ENCODE results near the gene ERVFRD-1.

The ERVFRD-1 gene

DNA sequence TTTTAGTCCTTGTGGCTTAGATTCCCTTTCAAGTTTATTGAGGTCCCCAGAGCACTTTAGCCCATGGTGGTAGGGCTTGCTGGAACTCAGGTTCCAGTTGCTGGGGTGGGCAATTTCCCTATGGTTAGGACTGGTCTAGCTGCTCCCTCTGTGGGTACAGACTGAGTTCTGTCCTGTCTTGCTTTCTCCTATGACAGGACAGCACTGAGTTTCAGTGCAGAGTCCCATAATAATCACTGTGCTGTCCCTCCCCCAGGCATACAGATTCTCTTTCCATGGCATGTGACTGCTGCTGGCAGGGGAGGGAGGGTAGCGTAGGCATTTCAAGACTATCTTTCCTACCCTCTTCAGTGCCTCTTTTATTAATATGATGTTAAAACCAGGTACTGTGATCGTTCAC, 17.1 kb upstream of the ERVFRD-1 start:
- ChIA-PET CTCF (interaction anchor here (0.9 kb wide), 2 partner anchors 28 to 177 kb away, joined by 3 to 4 read pairs; no protein-coding TSS in a partner anchor), POLR2A (no interaction called here)
- Histone ChIP-seq H3K9me3 (ENCODE audit: control insufficient read depth, insufficient read depth, low read depth, low read length) (no peaks in the 10 kb centered on the region), H3K27ac (ENCODE audit: extremely low read depth, low read depth, low read length) (no peak overlapping the region), H3K4me1 (ENCODE audit: control insufficient read depth, insufficient read depth, low read length) (no peaks in the 10 kb centered on the region), H3K4me3 (ENCODE audit: low read depth, low read length) (no peak overlapping the region), H3K36me3 (ENCODE audit: control insufficient read depth in 2 of 2, insufficient read depth in 1 of 2, low read length in 2 of 2) (peaks cover 0 to 5% of the 10 kb centered on the region in 2 experiments; a peak in 2 of 3 replicates)
- TF ChIP-seq, protein P1, sequence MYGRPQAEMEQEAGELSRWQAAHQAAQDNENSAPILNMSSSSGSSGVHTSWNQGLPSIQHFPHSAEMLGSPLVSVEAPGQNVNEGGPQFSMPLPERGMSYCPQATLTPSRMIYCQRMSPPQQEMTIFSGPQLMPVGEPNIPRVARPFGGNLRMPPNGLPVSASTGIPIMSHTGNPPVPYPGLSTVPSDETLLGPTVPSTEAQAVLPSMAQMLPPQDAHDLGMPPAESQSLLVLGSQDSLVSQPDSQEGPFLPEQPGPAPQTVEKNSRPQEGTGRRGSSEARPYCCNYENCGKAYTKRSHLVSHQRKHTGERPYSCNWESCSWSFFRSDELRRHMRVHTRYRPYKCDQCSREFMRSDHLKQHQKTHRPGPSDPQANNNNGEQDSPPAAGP (tag by site-specific recombination; IDR thresholded peaks at IDR 0.05), result no peak
- TF ChIP-seq ZNF112 (tag by site-specific recombination; IDR thresholded peaks at IDR 0.05), result no peak
- TF ChIP-seq TRIM28 (IDR thresholded peaks at IDR 0.05; ENCODE audit: borderline replicate concordance, low read length), result no peak
- no peak for TF ChIP-seq KLF8 (tag by site-specific recombination; IDR thresholded peaks at IDR 0.05)
- TF ChIP-seq ZFP37 (tag by site-specific recombination; IDR thresholded peaks at IDR 0.05), result no peak
- TF ChIP-seq, protein P2, sequence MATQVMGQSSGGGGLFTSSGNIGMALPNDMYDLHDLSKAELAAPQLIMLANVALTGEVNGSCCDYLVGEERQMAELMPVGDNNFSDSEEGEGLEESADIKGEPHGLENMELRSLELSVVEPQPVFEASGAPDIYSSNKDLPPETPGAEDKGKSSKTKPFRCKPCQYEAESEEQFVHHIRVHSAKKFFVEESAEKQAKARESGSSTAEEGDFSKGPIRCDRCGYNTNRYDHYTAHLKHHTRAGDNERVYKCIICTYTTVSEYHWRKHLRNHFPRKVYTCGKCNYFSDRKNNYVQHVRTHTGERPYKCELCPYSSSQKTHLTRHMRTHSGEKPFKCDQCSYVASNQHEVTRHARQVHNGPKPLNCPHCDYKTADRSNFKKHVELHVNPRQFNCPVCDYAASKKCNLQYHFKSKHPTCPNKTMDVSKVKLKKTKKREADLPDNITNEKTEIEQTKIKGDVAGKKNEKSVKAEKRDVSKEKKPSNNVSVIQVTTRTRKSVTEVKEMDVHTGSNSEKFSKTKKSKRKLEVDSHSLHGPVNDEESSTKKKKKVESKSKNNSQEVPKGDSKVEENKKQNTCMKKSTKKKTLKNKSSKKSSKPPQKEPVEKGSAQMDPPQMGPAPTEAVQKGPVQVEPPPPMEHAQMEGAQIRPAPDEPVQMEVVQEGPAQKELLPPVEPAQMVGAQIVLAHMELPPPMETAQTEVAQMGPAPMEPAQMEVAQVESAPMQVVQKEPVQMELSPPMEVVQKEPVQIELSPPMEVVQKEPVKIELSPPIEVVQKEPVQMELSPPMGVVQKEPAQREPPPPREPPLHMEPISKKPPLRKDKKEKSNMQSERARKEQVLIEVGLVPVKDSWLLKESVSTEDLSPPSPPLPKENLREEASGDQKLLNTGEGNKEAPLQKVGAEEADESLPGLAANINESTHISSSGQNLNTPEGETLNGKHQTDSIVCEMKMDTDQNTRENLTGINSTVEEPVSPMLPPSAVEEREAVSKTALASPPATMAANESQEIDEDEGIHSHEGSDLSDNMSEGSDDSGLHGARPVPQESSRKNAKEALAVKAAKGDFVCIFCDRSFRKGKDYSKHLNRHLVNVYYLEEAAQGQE (tag by site-specific recombination; IDR thresholded peaks at IDR 0.05), result no peak
- TF ChIP-seq ZNF596 (tag by site-specific recombination; IDR thresholded peaks at IDR 0.05), result no peak
- TF ChIP-seq, protein P3, sequence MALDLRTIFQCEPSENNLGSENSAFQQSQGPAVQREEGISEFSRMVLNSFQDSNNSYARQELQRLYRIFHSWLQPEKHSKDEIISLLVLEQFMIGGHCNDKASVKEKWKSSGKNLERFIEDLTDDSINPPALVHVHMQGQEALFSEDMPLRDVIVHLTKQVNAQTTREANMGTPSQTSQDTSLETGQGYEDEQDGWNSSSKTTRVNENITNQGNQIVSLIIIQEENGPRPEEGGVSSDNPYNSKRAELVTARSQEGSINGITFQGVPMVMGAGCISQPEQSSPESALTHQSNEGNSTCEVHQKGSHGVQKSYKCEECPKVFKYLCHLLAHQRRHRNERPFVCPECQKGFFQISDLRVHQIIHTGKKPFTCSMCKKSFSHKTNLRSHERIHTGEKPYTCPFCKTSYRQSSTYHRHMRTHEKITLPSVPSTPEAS (tag by site-specific recombination; IDR thresholded peaks at IDR 0.05), result no peak

DNA sequence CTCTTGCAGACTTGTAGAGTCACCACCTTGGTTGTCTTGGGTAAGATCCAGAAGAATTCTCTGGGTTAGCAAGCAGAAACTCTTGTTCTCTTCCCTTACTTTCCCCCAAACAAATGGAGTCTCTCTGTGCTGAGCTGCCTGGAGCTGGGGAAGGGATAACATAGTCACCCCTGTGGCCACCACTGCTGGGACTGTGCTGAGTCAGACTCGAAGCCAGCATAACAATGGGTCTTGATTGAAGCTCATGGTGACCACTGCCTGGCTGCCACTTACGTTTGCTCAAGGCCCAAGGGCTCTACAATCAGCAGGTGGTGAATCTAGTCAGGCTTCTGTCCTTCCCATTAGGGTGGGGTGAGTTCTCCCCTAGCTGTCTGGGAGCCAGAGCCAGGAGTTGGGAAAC, 15.4 kb upstream of the ERVFRD-1 start:
- TF ChIP-seq ZNF791 (tag by site-specific recombination; IDR thresholded peaks at IDR 0.05), result no peak
- TF ChIP-seq, protein P4, sequence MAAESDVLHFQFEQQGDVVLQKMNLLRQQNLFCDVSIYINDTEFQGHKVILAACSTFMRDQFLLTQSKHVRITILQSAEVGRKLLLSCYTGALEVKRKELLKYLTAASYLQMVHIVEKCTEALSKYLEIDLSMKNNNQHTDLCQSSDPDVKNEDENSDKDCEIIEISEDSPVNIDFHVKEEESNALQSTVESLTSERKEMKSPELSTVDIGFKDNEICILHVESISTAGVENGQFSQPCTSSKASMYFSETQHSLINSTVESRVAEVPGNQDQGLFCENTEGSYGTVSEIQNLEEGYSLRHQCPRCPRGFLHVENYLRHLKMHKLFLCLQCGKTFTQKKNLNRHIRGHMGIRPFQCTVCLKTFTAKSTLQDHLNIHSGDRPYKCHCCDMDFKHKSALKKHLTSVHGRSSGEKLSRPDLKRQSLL (tag by site-specific recombination; IDR thresholded peaks at IDR 0.05), result no peak
- TF ChIP-seq YY1 (tag by site-specific recombination; IDR thresholded peaks at IDR 0.05), result no peak
- TF ChIP-seq, protein P5, sequence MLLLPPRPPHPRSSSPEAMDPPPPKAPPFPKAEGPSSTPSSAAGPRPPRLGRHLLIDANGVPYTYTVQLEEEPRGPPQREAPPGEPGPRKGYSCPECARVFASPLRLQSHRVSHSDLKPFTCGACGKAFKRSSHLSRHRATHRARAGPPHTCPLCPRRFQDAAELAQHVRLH (tag by site-specific recombination; IDR thresholded peaks at IDR 0.05), result no peak
- no peak for TF ChIP-seq ZNF510 (tag by site-specific recombination; IDR thresholded peaks at IDR 0.05; ENCODE audit: insufficient replicate concordance)
- no peak for TF ChIP-seq ZNF48 (tag by site-specific recombination; IDR thresholded peaks at IDR 0.05)
- TF ChIP-seq, protein P6, sequence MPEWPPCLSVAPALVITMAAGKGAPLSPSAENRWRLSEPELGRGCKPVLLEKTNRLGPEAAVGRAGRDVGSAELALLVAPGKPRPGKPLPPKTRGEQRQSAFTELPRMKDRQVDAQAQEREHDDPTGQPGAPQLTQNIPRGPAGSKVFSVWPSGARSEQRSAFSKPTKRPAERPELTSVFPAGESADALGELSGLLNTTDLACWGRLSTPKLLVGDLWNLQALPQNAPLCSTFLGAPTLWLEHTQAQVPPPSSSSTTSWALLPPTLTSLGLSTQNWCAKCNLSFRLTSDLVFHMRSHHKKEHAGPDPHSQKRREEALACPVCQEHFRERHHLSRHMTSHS (tag by site-specific recombination; IDR thresholded peaks at IDR 0.05), result no peak
- no peak for TF ChIP-seq ZXDB (tag by site-specific recombination; IDR thresholded peaks at IDR 0.05)
- TF ChIP-seq TCF7L2 (IDR thresholded peaks at IDR 0.05; ENCODE audit: borderline replicate concordance, low read depth, low read length), result no peak
- TF ChIP-seq ZNF747 (tag by site-specific recombination; IDR thresholded peaks at IDR 0.05), result no peak
- TF ChIP-seq SETDB1 (IDR thresholded peaks at IDR 0.05; ENCODE audit: insufficient read length, low read length), result no peak
- TF ChIP-seq ZNF248 (tag by site-specific recombination; IDR thresholded peaks at IDR 0.05), result no peak
- CTCF ChIA-PET, result interaction anchor here (0.6 to 1.3 kb wide), 2 partner anchors 56 to 369 kb away, joined by 4 to 6 read pairs; no protein-coding TSS in a partner anchor
- Histone ChIP-seq H3K27ac (ENCODE audit: extremely low read depth, low read depth, low read length) (no peak overlapping the region), H3K36me3 (ENCODE audit: control insufficient read depth in 2 of 2, insufficient read depth in 1 of 2, low read length in 2 of 2) (peaks cover 0 to 5% of the 10 kb centered on the region in 2 experiments; a peak in 2 of 3 replicates), H3K4me1 (ENCODE audit: control insufficient read depth, insufficient read depth, low read length) (peaks cover 10% of the 10 kb centered on the region; the same call in 1 of the 2 replicates), H3K4me3 (ENCODE audit: low read depth, low read length) (no peak overlapping the region), H3K9me3 (ENCODE audit: control insufficient read depth, insufficient read depth, low read depth, low read length) (no peaks in the 10 kb centered on the region)
- POLR2A ChIA-PET, result no interaction called here
